OCI-LY7 (cell line): ENCODE measurements around the gene ASH1L. TPM values are rescaled to one million over a fixed set of nuclear protein-coding genes. Genes with fewer than 3 reads are reported as not detected.

ENCODE experiments used
- BruUV-seq: library from RNA; stranded (reverse); fragments of 400-500 nt; replicated peaks from 2 replicates; lab custom pipeline; 2021; lab: Mats Ljungman, UMichigan
- CTCF ChIA-PET: fragments of 300-600 bp; sonication (Branson Sonifier 250); formaldehyde crosslinking; loops from one replicate; lab custom pipeline; 2022; ENCODE audit warnings: antibody characterized with exemption; ENCODE audit not compliant: unreplicated experiment; lab: Charles Lee
- POLR2A ChIA-PET: fragments of 300-600 bp; sonication (Branson Sonifier 250); formaldehyde crosslinking; loops from one replicate; lab custom pipeline; 2022; ENCODE audit warnings: antibody characterized with exemption; lab: Charles Lee
- DNase-seq: peaks from one replicate; pipeline ENCODE4 v3.0.0-alpha.2; 2015; ENCODE audit warnings: low spot score
- H2AFZ ChIP-seq: fragments of 200-600 bp; sonication (generic), shearing (Covaris generic); 2 replicates; pipeline ENCODE4 v1.6.1; 2014; ENCODE audit warnings: mild to moderate bottlenecking, antibody characterized with exemption, low read length, moderate library complexity
- H3K27ac ChIP-seq: fragments of 200-600 bp; sonication (generic); 2 replicates; pipeline ENCODE4 v1.5.1; 2014; ENCODE audit warnings: mixed run types, low read depth, mild to moderate bottlenecking, moderate library complexity, low read length, inconsistent platforms; ENCODE audit not compliant: poor library complexity, severe bottlenecking
- H3K36me3 ChIP-seq: fragments of 200-600 bp; sonication (generic); 2 replicates; pipeline ENCODE4 v1.6.1; 2014; ENCODE audit warnings: mild to moderate bottlenecking, antibody characterized with exemption, low read length, moderate library complexity, mixed read lengths; ENCODE audit not compliant: insufficient read depth
- H3K4me1 ChIP-seq: fragments of 200-600 bp; sonication (generic); 2 replicates; pipeline ENCODE4 v1.5.1; 2014; ENCODE audit warnings: mild to moderate bottlenecking, low read length; ENCODE audit not compliant: insufficient read depth, poor library complexity, severe bottlenecking
- H3K4me2 ChIP-seq: fragments of 200-600 bp; sonication (generic); 2 replicates; pipeline ENCODE4 v1.6.1; 2014; ENCODE audit warnings: mild to moderate bottlenecking, low read length
- H3K4me3 ChIP-seq: fragments of 200-600 bp; sonication (generic); 2 replicates; pipeline ENCODE4 v1.5.1; 2014; ENCODE audit warnings: mild to moderate bottlenecking, low read depth, low read length; ENCODE audit not compliant: poor library complexity, severe bottlenecking
- H3K79me2 ChIP-seq: fragments of 200-600 bp; sonication (generic); 2 replicates; pipeline ENCODE4 v1.6.1; 2016; ENCODE audit warnings: low read depth, mild to moderate bottlenecking, low read length, moderate library complexity, mixed read lengths; ENCODE audit not compliant: insufficient read depth
- H3K9me2 ChIP-seq: fragments of 200-600 bp; sonication (generic); 2 replicates; pipeline ENCODE4 v1.6.1; 2016; ENCODE audit warnings: mild to moderate bottlenecking, low read length, mixed read lengths; ENCODE audit not compliant: insufficient read depth
- H3K9me3 ChIP-seq: fragments of 200-600 bp; sonication (generic); 2 replicates; pipeline ENCODE4 v1.6.1; 2014; ENCODE audit warnings: mild to moderate bottlenecking, mixed run types, low read length, mixed read lengths
- H4K20me1 ChIP-seq: fragments of 200-600 bp; sonication (generic); 2 replicates; pipeline ENCODE4 v1.6.1; 2014; ENCODE audit warnings: mild to moderate bottlenecking, antibody characterized with exemption, low read length, moderate library complexity, mixed read lengths; ENCODE audit not compliant: insufficient read depth
- EZH2phosphoT487 ChIP-seq: fragments of 200-600 bp; sonication (generic); IDR thresholded peaks from 2 replicates; pipeline ENCODE4 v1.6.1; 2018; ENCODE audit warnings: low read depth, borderline replicate concordance, mild to moderate bottlenecking, mixed run types, antibody characterized with exemption, low read length, moderate library complexity, mixed read lengths
- intact Hi-C: fragments of 100-400 bp; cut with micrococcal nuclease; formaldehyde crosslinking; loops from one replicate; pipeline ENCODE4 v1.10.0; 2022; ENCODE audit not compliant: unreplicated experiment
- total RNA-seq, 2 experiments: library from RNA; depleted of rRNA in 1 of 2; stranded (reverse); fragments of >200 nt in 1 of 2; shearing (Covaris generic) in 1 of 2; gene quantifications; 2 replicates each; pipeline ENCODE4 v1.2.3, GENCODE V29; 2014 to 2022
- TF ChIP-seq, protein P1 (sequence below): fragments of 200-600 bp; sonication (generic); conservative IDR thresholded peaks from 2 replicates; pipeline ENCODE4 v1.5.1; 2014; ENCODE audit warnings: mild to moderate bottlenecking, antibody characterized with exemption, low read length, moderate library complexity, mixed read lengths

The ASH1L gene
- total RNA-seq, 2 experiments from 2014 or later: 33.2 to 49.6 TPM

DNA sequence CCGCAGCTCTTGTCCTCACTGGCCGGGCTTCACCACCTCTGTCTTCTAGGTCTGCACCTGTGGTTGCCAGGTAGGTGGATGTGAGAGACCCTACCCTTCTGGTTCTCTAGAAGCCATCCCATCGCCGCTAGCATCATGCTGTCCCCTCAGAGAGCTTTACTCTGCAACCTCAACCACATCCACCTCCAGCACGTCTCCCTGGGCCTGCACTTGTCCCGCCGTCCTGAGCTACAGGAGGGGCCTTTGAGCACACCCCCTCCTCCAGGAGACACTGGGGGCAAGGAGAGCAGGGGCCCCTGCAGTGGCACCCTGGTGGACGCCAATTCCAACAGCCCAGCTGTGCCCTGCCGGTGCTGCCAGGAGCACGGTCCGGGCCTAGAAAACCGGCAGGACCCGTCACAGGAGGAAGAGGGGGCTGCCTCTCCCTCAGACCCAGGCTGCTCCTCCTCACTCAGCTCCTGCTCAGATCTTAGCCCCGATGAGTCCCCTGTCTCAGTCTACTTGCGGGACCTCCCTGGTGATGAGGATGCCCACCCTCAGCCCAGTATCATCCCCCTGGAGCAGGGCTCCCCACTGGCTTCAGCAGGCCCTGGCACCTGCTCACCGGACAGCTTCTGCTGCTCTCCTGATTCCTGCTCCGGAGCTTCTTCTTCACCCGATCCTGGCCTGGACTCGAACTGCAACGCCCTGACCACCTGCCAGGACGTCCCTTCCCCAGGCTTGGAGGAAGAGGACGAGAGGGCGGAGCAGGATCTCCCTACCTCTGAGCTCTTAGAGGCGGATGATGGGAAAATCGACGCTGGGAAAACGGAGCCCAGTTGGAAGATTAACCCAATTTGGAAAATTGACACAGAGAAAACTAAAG is 240.7 kb downstream of the ASH1L start:
- no TSS peak for BruUV-seq
- Histone ChIP-seq H2AFZ (no peak overlapping the region), H3K4me3 (peak overlapping the region; percentile 78), H3K27ac (no peak overlapping the region), H3K79me2 (no peaks in the 10 kb centered on the region), H3K4me1 (peaks cover 27% of the 10 kb centered on the region), H4K20me1 (no peaks in the 10 kb centered on the region; the same call in 1 of the 2 replicates), H3K36me3 (peaks cover 45% of the 10 kb centered on the region), H3K9me2 (no peaks in the 10 kb centered on the region), H3K9me3 (no peaks in the 10 kb centered on the region), H3K4me2 (peak overlapping the region; percentile 96)
- DNase-seq: no peak
- TF ChIP-seq, protein P1, sequence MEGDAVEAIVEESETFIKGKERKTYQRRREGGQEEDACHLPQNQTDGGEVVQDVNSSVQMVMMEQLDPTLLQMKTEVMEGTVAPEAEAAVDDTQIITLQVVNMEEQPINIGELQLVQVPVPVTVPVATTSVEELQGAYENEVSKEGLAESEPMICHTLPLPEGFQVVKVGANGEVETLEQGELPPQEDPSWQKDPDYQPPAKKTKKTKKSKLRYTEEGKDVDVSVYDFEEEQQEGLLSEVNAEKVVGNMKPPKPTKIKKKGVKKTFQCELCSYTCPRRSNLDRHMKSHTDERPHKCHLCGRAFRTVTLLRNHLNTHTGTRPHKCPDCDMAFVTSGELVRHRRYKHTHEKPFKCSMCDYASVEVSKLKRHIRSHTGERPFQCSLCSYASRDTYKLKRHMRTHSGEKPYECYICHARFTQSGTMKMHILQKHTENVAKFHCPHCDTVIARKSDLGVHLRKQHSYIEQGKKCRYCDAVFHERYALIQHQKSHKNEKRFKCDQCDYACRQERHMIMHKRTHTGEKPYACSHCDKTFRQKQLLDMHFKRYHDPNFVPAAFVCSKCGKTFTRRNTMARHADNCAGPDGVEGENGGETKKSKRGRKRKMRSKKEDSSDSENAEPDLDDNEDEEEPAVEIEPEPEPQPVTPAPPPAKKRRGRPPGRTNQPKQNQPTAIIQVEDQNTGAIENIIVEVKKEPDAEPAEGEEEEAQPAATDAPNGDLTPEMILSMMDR: no peak
- TF ChIP-seq EZH2phosphoT487: no peak
- intact Hi-C loops: loop anchor here (5.0 kb wide), 1 partner anchor 145 kb away; no protein-coding TSS in a partner anchor
- POLR2A ChIA-PET: interaction anchor here (0.5 to 1.0 kb wide), 3 partner anchors 45 to 279 kb away, joined by 3 to 5 read pairs (median 4); partner anchors contain the start of gene HCN3
- CTCF ChIA-PET: no interaction called here

DNA sequence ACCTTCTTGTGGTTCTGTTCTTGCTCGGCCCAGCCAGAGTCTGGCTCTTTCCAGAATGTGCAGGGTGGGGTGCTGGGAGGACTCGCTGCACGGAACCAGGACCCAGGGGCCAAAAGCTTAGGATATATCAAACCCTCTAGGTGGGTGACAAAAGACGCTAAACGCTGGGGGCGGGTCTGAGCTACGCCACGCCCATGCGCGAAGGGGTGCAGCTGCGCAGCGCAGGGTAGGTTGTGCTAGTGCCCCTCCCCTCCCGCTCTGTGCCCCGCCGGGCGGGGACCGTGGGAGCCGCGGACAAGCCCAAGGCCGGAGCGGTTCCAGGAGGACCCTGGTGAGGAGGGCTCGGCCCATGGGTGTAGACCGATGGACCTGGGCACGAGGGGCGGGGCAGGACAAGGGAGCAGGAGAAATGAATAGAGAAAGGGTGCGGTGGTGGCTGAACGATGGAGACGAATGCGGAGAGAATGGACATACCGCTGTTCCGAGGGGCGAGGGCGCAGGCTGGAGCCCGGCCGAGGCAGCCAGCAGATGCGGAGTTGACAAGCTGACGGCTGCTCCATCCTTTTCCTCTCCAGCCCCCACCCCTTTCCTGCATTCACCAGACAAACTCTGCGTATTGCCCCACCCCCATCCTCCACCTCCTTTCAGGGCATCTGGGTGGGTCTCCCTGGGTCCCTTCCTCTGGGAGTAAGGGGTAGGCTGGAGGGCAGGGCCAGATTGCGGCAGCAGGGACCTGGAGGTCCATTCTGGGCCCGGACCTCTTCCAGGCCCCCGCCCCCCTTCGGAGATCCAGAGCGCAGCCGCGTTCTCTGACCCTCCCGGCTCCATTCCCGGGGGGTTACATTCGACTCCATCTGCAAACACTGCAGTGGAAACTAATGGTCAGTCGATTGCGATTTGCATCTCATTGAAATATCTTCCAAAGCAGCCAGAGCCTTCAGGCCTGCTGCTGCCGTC is 241.7 kb downstream of the ASH1L start, which contains the start of gene RUSC1:
Gene RUSC1 (plus strand): TSS at position 234 of the 957 bp plus-strand sequence. CDS start 880 bp downstream, outside the sequence.
- no TSS peak for BruUV-seq
- H3K4me3 ChIP-seq: no peak within 1 kb of the TSS
- POLR2A ChIA-PET: interaction anchor here (1.0 kb wide), 1 partner anchor 280 kb away, joined by 3 read pairs; no protein-coding TSS in a partner anchor

More for the DNA sequence above, 241.7 kb downstream of the ASH1L start, which contains the start of gene RUSC1:
- CTCF ChIA-PET: no interaction called here
- Histone ChIP-seq H3K4me1 (peaks cover 27% of the 10 kb centered on the region), H3K36me3 (peaks cover 54% of the 10 kb centered on the region), H3K4me2 (peak within 1 kb of the TSS; percentile 10; the same call in 1 of the 2 replicates), H4K20me1 (no peaks in the 10 kb centered on the region; the same call in 1 of the 2 replicates), H3K9me2 (no peaks in the 10 kb centered on the region), H3K79me2 (no peaks in the 10 kb centered on the region), H2AFZ (no peak within 1 kb of the TSS), H3K27ac (no peak within 1 kb of the TSS), H3K9me3 (no peaks in the 10 kb centered on the region)
- DNase-seq: peak; percentile 44
- TF ChIP-seq, protein P1: no peak
- no peak for TF ChIP-seq EZH2phosphoT487
- intact Hi-C loops: loop anchor here (5.0 kb wide), 1 partner anchor 144 kb away; no protein-coding TSS in a partner anchor
